C4-2B (cell line): ENCODE data around the gene IGFALS.

Source experiments
- ZFX ChIP-seq: fragments of 450-650 bp; IDR thresholded peaks from 2 replicates; pipeline ENCODE4 v1.6.1; 2017
- TF ChIP-seq, protein P1 (sequence below): fragments of 450-650 bp; conservative IDR thresholded peaks from 2 replicates; pipeline ENCODE4 v1.5.1; 2017; ENCODE audit warnings: mild to moderate bottlenecking

DNA sequence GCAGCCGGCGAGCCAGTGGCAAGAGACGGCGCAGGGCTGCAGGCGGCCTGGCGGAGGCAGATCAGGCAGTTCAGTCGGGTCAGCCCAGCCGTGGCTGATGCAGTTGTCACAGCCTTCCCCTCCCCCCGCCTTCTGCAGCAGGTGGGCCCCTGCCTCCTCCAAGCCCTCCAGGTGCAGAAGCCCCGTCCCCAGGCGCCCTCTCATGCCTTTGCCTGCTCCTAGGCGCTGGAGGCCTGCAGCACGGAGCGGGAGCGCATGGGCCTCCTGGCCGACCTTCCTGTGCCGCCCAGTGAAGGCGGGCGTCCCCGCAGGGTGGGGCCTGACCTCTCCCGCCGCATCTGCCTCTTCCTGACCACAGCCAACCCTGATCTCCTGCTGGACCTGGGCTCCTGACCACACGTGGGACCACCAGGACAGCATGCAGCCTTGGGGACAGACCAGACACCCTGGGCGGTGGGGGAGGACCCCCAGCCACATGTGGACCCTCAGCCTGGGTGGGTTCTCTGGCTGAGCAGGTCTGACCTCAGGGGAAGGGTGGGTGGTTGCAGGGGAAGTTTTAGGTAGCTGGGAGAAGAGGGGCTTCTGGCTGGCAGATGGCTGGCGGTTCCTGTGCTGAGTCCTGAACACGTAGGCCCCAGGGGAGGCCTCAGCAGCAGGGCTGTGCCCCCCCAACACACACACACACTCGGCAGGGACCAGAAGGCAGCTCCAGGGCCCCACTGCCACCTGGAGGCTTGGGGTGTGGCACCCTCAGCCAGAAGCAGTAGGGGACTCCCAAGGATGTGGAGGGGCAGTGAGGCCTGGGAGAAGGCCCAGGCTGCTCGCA lies 17.4 kb downstream of the IGFALS start:
- TF ChIP-seq, protein P1, sequence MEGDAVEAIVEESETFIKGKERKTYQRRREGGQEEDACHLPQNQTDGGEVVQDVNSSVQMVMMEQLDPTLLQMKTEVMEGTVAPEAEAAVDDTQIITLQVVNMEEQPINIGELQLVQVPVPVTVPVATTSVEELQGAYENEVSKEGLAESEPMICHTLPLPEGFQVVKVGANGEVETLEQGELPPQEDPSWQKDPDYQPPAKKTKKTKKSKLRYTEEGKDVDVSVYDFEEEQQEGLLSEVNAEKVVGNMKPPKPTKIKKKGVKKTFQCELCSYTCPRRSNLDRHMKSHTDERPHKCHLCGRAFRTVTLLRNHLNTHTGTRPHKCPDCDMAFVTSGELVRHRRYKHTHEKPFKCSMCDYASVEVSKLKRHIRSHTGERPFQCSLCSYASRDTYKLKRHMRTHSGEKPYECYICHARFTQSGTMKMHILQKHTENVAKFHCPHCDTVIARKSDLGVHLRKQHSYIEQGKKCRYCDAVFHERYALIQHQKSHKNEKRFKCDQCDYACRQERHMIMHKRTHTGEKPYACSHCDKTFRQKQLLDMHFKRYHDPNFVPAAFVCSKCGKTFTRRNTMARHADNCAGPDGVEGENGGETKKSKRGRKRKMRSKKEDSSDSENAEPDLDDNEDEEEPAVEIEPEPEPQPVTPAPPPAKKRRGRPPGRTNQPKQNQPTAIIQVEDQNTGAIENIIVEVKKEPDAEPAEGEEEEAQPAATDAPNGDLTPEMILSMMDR: no peak
- no peak for TF ChIP-seq ZFX
